ENCODE measurements around the gene HSF2.

DNA sequence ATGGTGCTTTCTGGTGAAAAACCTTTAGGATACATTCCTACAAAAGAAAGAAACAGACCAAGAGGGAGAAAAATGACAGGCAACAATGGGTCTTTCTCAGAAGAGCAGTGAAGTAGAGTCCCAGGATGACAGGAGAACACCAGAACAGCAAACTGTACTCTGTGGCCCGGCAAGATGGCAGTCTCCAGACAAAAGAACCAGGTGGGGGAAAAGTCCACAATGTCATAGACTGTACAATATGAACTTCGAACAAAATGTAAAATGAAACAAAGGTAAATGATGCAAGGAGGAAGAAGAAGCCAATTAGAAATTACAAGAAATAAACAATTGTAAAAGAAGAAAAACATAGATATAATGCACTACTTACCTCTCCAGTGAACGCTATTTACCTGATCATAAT, 23.2 kb upstream of the HSF2 start:
- TF ChIP-seq, protein P1, sequence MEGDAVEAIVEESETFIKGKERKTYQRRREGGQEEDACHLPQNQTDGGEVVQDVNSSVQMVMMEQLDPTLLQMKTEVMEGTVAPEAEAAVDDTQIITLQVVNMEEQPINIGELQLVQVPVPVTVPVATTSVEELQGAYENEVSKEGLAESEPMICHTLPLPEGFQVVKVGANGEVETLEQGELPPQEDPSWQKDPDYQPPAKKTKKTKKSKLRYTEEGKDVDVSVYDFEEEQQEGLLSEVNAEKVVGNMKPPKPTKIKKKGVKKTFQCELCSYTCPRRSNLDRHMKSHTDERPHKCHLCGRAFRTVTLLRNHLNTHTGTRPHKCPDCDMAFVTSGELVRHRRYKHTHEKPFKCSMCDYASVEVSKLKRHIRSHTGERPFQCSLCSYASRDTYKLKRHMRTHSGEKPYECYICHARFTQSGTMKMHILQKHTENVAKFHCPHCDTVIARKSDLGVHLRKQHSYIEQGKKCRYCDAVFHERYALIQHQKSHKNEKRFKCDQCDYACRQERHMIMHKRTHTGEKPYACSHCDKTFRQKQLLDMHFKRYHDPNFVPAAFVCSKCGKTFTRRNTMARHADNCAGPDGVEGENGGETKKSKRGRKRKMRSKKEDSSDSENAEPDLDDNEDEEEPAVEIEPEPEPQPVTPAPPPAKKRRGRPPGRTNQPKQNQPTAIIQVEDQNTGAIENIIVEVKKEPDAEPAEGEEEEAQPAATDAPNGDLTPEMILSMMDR (IDR thresholded peaks at IDR 0.05; ENCODE audit: poor library complexity, severe bottlenecking), result no peak
- TF ChIP-seq POLR2AphosphoS5 (IDR thresholded peaks at IDR 0.05) (no peak), SMC3 (conservative IDR thresholded peaks at IDR 0.05; ENCODE audit: poor library complexity) (no peak), EZH2 (IDR thresholded peaks at IDR 0.05; ENCODE audit: borderline replicate concordance, insufficient read depth, low read length, poor library complexity, severe bottlenecking) (no peak), RAD21 (conservative IDR thresholded peaks at IDR 0.05) (no peak), EP300 (conservative IDR thresholded peaks at IDR 0.05; ENCODE audit: poor library complexity, severe bottlenecking) (no peak), TAF1 (IDR thresholded peaks at IDR 0.05; ENCODE audit: low read depth) (no peak)
- TF ChIP-seq, protein P2, sequence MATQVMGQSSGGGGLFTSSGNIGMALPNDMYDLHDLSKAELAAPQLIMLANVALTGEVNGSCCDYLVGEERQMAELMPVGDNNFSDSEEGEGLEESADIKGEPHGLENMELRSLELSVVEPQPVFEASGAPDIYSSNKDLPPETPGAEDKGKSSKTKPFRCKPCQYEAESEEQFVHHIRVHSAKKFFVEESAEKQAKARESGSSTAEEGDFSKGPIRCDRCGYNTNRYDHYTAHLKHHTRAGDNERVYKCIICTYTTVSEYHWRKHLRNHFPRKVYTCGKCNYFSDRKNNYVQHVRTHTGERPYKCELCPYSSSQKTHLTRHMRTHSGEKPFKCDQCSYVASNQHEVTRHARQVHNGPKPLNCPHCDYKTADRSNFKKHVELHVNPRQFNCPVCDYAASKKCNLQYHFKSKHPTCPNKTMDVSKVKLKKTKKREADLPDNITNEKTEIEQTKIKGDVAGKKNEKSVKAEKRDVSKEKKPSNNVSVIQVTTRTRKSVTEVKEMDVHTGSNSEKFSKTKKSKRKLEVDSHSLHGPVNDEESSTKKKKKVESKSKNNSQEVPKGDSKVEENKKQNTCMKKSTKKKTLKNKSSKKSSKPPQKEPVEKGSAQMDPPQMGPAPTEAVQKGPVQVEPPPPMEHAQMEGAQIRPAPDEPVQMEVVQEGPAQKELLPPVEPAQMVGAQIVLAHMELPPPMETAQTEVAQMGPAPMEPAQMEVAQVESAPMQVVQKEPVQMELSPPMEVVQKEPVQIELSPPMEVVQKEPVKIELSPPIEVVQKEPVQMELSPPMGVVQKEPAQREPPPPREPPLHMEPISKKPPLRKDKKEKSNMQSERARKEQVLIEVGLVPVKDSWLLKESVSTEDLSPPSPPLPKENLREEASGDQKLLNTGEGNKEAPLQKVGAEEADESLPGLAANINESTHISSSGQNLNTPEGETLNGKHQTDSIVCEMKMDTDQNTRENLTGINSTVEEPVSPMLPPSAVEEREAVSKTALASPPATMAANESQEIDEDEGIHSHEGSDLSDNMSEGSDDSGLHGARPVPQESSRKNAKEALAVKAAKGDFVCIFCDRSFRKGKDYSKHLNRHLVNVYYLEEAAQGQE (IDR thresholded peaks at IDR 0.05; ENCODE audit: borderline replicate concordance), result no peak

Measured in neural cell (in vitro differentiated cells).